ENCODE data around the gene DRAM1.

The DRAM1 gene, protein sequence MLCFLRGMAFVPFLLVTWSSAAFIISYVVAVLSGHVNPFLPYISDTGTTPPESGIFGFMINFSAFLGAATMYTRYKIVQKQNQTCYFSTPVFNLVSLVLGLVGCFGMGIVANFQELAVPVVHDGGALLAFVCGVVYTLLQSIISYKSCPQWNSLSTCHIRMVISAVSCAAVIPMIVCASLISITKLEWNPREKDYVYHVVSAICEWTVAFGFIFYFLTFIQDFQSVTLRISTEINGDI

DNA sequence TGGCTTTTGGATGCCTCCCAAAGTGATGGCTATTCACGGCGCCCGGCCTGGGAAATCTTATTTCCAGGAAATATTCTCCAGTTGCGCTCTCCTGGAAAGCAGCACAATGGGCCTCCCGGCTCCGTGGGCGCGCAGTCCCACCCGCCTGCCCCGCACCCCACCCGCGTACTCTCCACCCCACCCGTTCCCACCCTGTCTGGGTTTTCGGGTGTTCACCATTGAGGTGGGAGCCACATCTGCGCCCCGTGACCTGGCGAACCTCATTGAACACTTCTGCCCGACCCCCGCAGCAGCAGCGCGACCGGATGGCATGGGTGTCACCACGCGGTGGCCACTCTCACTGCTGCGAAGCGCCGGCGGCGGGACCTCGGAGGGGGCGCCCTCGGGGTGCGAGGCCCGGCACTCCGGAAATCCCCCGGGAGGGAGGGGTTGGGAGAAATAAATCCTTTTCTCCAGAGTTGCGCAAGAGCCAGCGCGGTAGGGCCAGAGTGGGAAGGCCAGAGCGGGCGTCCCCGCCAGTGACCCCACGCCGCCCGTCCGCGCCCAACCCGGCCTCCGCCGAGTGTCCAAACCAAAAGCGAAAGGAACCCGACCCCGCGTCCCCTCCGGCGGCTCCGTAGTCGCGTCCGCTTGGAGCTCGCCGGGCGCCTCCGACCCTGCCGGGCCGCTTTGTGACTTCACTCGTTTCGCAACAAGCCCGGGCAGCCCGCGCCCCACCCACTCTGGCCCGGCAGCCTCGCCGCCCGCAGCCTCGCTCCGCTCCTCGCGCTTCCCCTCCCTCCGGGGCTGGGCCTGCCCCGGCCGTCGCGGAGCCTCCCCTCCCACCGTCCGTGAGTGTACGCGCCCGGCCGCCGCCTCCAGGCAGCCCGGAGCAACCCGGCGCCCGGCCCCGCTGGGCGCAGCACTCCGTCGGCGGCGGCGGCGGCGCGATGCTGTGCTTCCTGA lies at the start of gene DRAM1:
Gene DRAM1, plus strand, starts transcription at position 720 of the 945 bp plus-strand sequence. Its CDS starts 210 bp downstream, at position 930.
- ChIA-PET CTCF (no interaction called here), POLR2A (ENCODE audit: low non-redundant PET) (interaction anchor here (0.6 to 0.7 kb wide), 2 partner anchors 24 to 1541 kb away, joined by 3 to 4 read pairs; no protein-coding TSS in a partner anchor)
- DNase-seq (ENCODE audit: low spot score), result peak; percentile 84
- TF ChIP-seq CTCF (conservative IDR thresholded peaks at IDR 0.05; ENCODE audit: low read depth), result no peak; the same call in 1 of the 2 replicates
- H3K27ac ChIP-seq, result peak within 1 kb of the TSS; percentile 90

DNA sequence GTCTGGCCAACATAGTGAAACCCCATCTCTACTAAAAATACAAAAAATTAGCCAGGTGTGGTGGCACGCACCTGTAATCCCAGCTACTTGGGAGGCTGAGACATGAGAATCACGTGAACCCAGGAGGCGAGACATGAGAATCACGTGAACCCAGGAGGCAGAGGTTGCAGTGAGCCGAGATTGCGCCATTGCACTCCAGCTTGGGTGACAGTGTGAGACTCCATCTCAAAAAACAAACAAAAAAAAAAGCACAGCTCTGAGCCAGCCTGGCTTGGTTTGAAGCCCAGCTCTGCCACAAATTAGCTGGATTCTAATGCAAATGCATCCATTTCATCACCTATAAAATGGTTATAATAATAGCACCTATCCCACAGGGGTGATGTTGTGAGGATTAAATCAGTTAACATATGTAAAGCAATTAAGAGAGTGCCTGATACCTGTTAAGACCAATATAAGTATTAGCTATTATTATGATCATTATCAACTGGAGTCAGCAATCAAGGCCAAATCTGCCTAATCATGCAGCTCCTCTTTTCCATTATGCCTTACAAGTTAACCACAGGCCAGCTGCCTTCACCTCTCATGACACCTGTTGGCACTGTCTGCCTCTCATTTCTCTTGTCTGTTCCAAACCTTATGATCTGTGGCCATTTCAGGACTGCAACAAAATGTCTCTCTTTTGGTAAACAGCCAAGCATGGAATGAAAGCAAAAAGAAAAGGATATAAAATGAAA lies 48.8 kb upstream of the DRAM1 start:
- POLR2A ChIA-PET (ENCODE audit: low non-redundant PET), result no interaction called here
- DNase-seq (ENCODE audit: low spot score), result no peak
- CTCF ChIA-PET, result interaction anchor here (0.6 to 1.3 kb wide), 3 partner anchors 11 to 414 kb away, joined by 3 to 4 read pairs (median 4); no protein-coding TSS in a partner anchor
- H3K27ac ChIP-seq, result no peak overlapping the region
- no peak for TF ChIP-seq CTCF (conservative IDR thresholded peaks at IDR 0.05; ENCODE audit: low read depth)

GRCh38 chr12:101829639-101830366 lies 47.6 kb upstream of the DRAM1 start:
- ChIA-PET POLR2A (ENCODE audit: low non-redundant PET) (interaction anchor here (0.5 to 0.6 kb wide), 2 partner anchors 35 to 90 kb away, joined by 3 to 4 read pairs; no protein-coding TSS in a partner anchor), CTCF (interaction anchor here (0.6 to 1.4 kb wide), 8 partner anchors 12 to 813 kb away, joined by 3 to 4 read pairs (median 3); no protein-coding TSS in a partner anchor)
- no peak for TF ChIP-seq CTCF (conservative IDR thresholded peaks at IDR 0.05; ENCODE audit: low read depth)
- no peak for DNase-seq (ENCODE audit: low spot score)
- H3K27ac ChIP-seq, result peak overlapping the region; percentile 70

DNA sequence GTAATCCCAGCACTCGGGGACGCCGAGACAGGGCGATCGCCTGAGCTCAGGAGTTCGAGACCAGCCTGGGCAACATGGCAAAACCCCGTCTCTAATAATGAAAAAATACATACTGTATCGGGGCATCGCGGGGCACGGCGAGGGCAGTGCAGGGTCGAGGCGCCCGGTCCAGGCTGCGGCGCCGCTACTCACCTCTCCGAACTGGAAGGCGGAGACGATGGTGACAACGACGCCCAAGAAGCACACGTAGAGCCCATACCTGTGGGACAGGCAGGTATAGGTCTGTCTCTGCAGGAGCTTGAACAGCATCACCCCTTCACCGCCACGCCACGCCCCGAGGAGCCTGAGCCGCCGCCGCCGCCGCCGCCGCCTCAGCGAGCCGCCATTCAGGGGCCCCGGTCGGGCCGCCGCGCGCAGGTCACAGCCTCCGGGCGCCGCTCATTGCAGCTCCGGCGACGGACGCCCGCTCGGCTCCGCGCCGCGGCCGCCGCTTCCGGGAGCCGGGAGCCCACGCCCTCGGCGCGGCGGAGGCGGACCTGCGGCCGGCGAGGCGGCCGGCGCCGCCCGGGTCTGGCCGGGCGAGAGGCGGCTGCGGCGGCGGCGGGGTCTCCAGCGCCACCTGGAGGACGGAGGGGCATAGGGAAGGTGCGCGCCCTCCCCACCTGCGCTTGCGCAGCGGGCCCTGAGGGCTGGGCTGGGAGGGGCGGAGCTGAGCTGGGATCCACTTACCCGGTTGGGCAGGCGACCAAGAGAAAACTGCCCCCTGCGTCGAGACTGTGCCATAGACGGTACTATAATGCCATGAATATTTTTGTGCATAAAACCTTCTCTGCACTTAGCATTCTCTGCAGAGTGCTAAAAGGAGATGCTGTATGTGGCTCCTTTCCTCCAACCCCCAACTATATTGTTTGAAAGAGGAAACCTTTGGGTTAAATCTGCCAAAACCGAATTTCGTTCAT lies 46.7 kb upstream of the DRAM1 start, which contains the start of gene GNPTAB:
Gene GNPTAB, minus strand, starts transcription at position 593 of the 959 bp plus-strand sequence. Its CDS starts 284 bp downstream, at position 309.
- ChIA-PET POLR2A (ENCODE audit: low non-redundant PET) (interaction anchor here (0.6 kb wide), 1 partner anchor 36 kb away, joined by 3 read pairs; no protein-coding TSS in a partner anchor), CTCF (interaction anchor here (0.6 to 1.7 kb wide), 12 partner anchors 10 to 812 kb away, joined by 3 to 10 read pairs (median 3); no protein-coding TSS in a partner anchor)
- peak; percentile 99 for DNase-seq (ENCODE audit: low spot score)
- H3K27ac ChIP-seq, result peak within 1 kb of the TSS; percentile 70
- TF ChIP-seq CTCF (conservative IDR thresholded peaks at IDR 0.05; ENCODE audit: low read depth), result peak; percentile 96

DNA sequence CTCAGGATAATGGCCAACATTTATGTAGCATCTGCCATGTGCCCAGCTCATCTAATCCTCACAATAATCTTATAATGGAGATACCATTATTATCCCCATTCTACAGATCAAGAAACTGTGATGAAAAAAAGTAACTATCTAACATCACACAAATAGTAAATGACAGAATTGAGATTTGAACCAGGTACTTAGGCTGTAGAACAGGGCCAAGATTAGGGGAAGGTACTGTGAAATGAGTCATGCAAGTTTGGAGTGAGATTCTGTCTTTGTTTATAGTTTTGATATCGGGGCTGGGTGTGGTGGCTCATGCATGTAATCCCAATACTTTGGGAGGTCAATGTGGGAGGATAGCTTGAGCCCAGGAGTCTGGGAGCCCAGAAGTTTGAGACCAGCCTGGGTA lies 45.4 kb upstream of the DRAM1 start:
- no peak for DNase-seq (ENCODE audit: low spot score)
- TF ChIP-seq CTCF (conservative IDR thresholded peaks at IDR 0.05; ENCODE audit: low read depth), result no peak
- POLR2A ChIA-PET (ENCODE audit: low non-redundant PET), result no interaction called here
- H3K27ac ChIP-seq, result no peak overlapping the region
- CTCF ChIA-PET, result interaction anchor here (0.6 to 1.7 kb wide), 2 partner anchors 58 to 84 kb away, joined by 5 to 8 read pairs; no protein-coding TSS in a partner anchor

Data from RWPE1 (cell line).